ENCODE measurements around the gene FADS2. TPM values are rescaled to one million over a fixed set of nuclear protein-coding genes. Genes with fewer than 3 reads are reported as not detected.

Gene FADS2
- total RNA-seq, 2 experiments from 2014 or later, result 0.08 to 0.33 TPM

- Histone ChIP-seq H3K9me3 (ENCODE audit: control insufficient read depth in 1 of 2, insufficient read depth in 1 of 2, low read length in 2 of 2) (peaks cover 0 to 11% of the 10 kb centered on the region in 2 experiments), H3K27me3 (ENCODE audit: control insufficient read depth in 1 of 2, insufficient read depth in 2 of 2, low read length in 2 of 2) (peaks cover 15 to 29% of the 10 kb centered on the region in 2 experiments), H3K4me3 (ENCODE audit: low read length) (peak overlapping the region; percentile 64), H3K36me3 (ENCODE audit: insufficient read depth, low read length) (no peaks in the 10 kb centered on the region), H3K27ac (ENCODE audit: low read depth in 1 of 2, low read length in 2 of 2) (no peak overlapping the region), H3K4me1 (ENCODE audit: insufficient read depth, low read length) (peaks cover 30% of the 10 kb centered on the region)
- ChIA-PET POLR2A (interaction anchor here (1.4 kb wide), 1 partner anchor 14 kb away, joined by 3 read pairs; no protein-coding TSS in a partner anchor), CTCF (interaction anchor here (1.5 to 3.7 kb wide), 3 partner anchors 12 to 254 kb away, joined by 4 to 18 read pairs (median 12); partner anchors contain the start of gene FADS1)
- TF ChIP-seq CTCF (IDR thresholded peaks at IDR 0.05), result no peak
- Mint-ChIP-seq H3K9me3 (no peaks in the 10 kb centered on the region), H3K27me3 (peaks cover 67% of the 10 kb centered on the region), H3K4me3 (peak overlapping the region; percentile 85), H3K36me3 (ENCODE audit: low read depth) (no peaks in the 10 kb centered on the region), H3K27ac (no peak overlapping the region), H3K4me1 (ENCODE audit: low read depth) (peaks cover 17% of the 10 kb centered on the region)
- intact Hi-C loops (cut with DNase I, micrococcal nuclease), result no loop called here
- no peak for ATAC-seq (ENCODE audit: poor library complexity)
- peak in 1 of 14 experiments; percentile 6 for DNase-seq
Observed at GRCh38 chr11:61828379-61828628, 204 bp downstream of the FADS2 start.

GRCh38 chr11:61828629-61829407 lies 718 bp downstream of the FADS2 start:
- no peak overlapping the region for H3K27ac Mint-ChIP-seq
- H3K4me1 Mint-ChIP-seq (ENCODE audit: low read depth), result peaks cover 23% of the 10 kb centered on the region
- DNase-seq, result peak in 7 of 14 experiments; percentile 8 to 57 (median 27)
- Histone ChIP-seq H3K4me1 (ENCODE audit: insufficient read depth, low read length) (peaks cover 32% of the 10 kb centered on the region), H3K27ac (ENCODE audit: low read depth in 1 of 2, low read length in 2 of 2) (no peak overlapping the region), H3K27me3 (ENCODE audit: control insufficient read depth in 1 of 2, insufficient read depth in 2 of 2, low read length in 2 of 2) (peaks cover 15 to 29% of the 10 kb centered on the region in 2 experiments), H3K36me3 (ENCODE audit: insufficient read depth, low read length) (no peaks in the 10 kb centered on the region), H3K4me3 (ENCODE audit: low read length) (peak overlapping the region; percentile 64), H3K9me3 (ENCODE audit: control insufficient read depth in 1 of 2, insufficient read depth in 1 of 2, low read length in 2 of 2) (peaks cover 0 to 11% of the 10 kb centered on the region in 2 experiments)
- POLR2A ChIA-PET, result interaction anchor here (0.7 to 1.4 kb wide), 2 partner anchors 14 to 554 kb away, joined by 3 read pairs; no protein-coding TSS in a partner anchor
- no peaks in the 10 kb centered on the region for H3K36me3 Mint-ChIP-seq (ENCODE audit: low read depth)
- TF ChIP-seq CTCF (IDR thresholded peaks at IDR 0.05), result peak; percentile 29
- ATAC-seq (ENCODE audit: poor library complexity), result peak; percentile 48
- intact Hi-C loops (cut with DNase I, micrococcal nuclease), result no loop called here
- peaks cover 72% of the 10 kb centered on the region for H3K27me3 Mint-ChIP-seq
- CTCF ChIA-PET, result interaction anchor here (1.5 to 3.7 kb wide), 3 partner anchors 13 to 253 kb away, joined by 4 to 18 read pairs (median 12); partner anchors contain the start of gene FADS1
- no peaks in the 10 kb centered on the region for H3K9me3 Mint-ChIP-seq
- peak overlapping the region; percentile 85 for H3K4me3 Mint-ChIP-seq

GRCh38 chr11:61829806-61830205 lies 1.7 kb downstream of the FADS2 start:
- no peak overlapping the region for H3K27ac Mint-ChIP-seq
- peaks cover 70% of the 10 kb centered on the region for H3K27me3 Mint-ChIP-seq
- intact Hi-C loops (cut with DNase I, micrococcal nuclease), result no loop called here
- Histone ChIP-seq H3K36me3 (ENCODE audit: insufficient read depth, low read length) (no peaks in the 10 kb centered on the region), H3K9me3 (ENCODE audit: control insufficient read depth in 1 of 2, insufficient read depth in 1 of 2, low read length in 2 of 2) (peaks cover 0 to 11% of the 10 kb centered on the region in 2 experiments), H3K27me3 (ENCODE audit: control insufficient read depth in 1 of 2, insufficient read depth in 2 of 2, low read length in 2 of 2) (peaks cover 15 to 29% of the 10 kb centered on the region in 2 experiments), H3K4me1 (ENCODE audit: insufficient read depth, low read length) (peaks cover 41% of the 10 kb centered on the region), H3K4me3 (ENCODE audit: low read length) (no peak overlapping the region), H3K27ac (ENCODE audit: low read depth in 1 of 2, low read length in 2 of 2) (no peak overlapping the region)
- no peaks in the 10 kb centered on the region for H3K36me3 Mint-ChIP-seq (ENCODE audit: low read depth)
- no peak overlapping the region for H3K4me3 Mint-ChIP-seq
- ChIA-PET POLR2A (no interaction called here), CTCF (interaction anchor here (3.7 kb wide), 1 partner anchor 14 kb away, joined by 18 read pairs; the partner anchor contains the start of gene FADS1)
- DNase-seq (no peak), ATAC-seq (ENCODE audit: poor library complexity) (no peak)
- TF ChIP-seq CTCF (IDR thresholded peaks at IDR 0.05), result no peak
- no peaks in the 10 kb centered on the region for H3K9me3 Mint-ChIP-seq
- H3K4me1 Mint-ChIP-seq (ENCODE audit: low read depth), result peaks cover 32% of the 10 kb centered on the region

All from CD4-positive, alpha-beta T cell (primary cell).